ENCODE results near the gene CYB5RL. TPM values are rescaled to one million over a fixed set of nuclear protein-coding genes. Genes with fewer than 3 reads are reported as not detected.

CYB5RL gene
- total and polyA plus RNA-seq, 2 donors from 2014 or later: 3.9 to 8.1 TPM

DNA sequence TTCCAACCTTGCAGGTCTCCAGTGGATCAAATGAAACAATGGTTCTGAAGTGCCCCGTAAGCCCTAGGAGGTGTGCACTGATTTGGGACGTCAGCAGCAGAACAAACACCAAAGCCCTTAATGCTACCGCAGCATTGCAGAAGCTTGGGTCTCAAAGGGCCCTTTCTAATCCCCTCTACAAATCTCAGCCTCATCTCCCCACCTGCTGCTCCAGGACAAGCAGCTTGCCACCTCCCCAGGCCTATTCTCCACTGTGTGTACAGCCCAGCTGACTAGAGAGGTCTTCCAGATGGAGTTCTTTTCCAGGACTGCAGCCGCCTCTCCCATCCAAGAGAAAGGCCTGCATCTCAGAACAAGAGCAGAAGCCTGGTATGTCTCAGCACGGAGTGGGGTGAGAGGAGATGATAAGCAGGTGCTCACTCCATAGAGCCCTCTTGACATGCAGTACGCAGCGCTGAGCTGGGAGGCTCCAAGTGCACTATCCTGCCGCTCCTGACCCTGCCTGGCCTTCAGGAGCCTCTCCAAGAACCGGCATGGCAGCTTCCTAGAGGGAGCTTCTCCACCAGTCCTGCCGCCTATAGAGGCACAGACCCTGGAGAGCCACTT is 46.4 kb upstream of the CYB5RL start:
- no peak for FAIRE-seq
- intact Hi-C loops (cut with DNase I): no loop called here
- no peaks in the 10 kb centered on the region for H3K4me1 ChIP-seq (ENCODE audit: control insufficient read depth in 2 of 3, insufficient read depth in 2 of 3, low read depth in 1 of 3, low read length in 3 of 3)
- no peaks in the 10 kb centered on the region for H3K9me3 ChIP-seq (ENCODE audit: control insufficient read depth in 2 of 3, insufficient read depth in 1 of 3, low read length in 3 of 3)
- DNase-seq: no peak
- peaks cover 0 to 20% (median 12%) of the 10 kb centered on the region in 3 donors for H3K36me3 ChIP-seq (ENCODE audit: control insufficient read depth in 2 of 3, insufficient read depth in 3 of 3, low read length in 3 of 3)
- no peak overlapping the region for H3K9ac ChIP-seq (ENCODE audit: low read length in 3 of 3)
- no peak overlapping the region for H3K27ac ChIP-seq (ENCODE audit: low read depth in 2 of 2, low read length in 2 of 2)
- no peaks in the 10 kb centered on the region for H3K27me3 ChIP-seq (ENCODE audit: control insufficient read depth, insufficient read depth, low read length)
- TF ChIP-seq, protein P1, sequence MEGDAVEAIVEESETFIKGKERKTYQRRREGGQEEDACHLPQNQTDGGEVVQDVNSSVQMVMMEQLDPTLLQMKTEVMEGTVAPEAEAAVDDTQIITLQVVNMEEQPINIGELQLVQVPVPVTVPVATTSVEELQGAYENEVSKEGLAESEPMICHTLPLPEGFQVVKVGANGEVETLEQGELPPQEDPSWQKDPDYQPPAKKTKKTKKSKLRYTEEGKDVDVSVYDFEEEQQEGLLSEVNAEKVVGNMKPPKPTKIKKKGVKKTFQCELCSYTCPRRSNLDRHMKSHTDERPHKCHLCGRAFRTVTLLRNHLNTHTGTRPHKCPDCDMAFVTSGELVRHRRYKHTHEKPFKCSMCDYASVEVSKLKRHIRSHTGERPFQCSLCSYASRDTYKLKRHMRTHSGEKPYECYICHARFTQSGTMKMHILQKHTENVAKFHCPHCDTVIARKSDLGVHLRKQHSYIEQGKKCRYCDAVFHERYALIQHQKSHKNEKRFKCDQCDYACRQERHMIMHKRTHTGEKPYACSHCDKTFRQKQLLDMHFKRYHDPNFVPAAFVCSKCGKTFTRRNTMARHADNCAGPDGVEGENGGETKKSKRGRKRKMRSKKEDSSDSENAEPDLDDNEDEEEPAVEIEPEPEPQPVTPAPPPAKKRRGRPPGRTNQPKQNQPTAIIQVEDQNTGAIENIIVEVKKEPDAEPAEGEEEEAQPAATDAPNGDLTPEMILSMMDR (IDR thresholded peaks at IDR 0.05; ENCODE audit: borderline replicate concordance, extremely low read depth, insufficient read depth): no peak
- no peak overlapping the region for H3K4me3 ChIP-seq (ENCODE audit: low read length in 3 of 3)

DNA sequence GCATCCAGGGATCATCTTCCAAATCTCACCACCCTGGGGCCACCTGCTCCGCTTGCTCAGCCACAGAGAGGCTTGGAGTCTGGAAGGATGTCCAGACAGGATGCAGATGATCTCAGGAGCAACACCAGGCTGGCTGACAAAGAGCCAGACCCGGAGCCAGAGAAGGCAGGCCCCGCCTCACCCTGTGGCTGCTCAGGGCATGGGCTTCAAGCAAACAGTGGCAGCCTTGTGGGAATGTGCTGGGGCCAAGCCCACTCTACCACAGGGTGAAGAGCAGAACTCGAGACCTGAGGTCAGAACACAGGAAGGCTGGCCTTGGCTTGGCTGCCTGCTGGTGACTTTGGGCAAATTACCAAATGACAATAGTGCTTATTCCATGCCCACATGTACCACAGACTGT is 45.7 kb upstream of the CYB5RL start:
- Histone ChIP-seq H3K36me3 (ENCODE audit: control insufficient read depth in 2 of 3, insufficient read depth in 3 of 3, low read length in 3 of 3) (peaks cover 0 to 21% (median 12%) of the 10 kb centered on the region in 3 donors), H3K27me3 (ENCODE audit: control insufficient read depth, insufficient read depth, low read length) (no peaks in the 10 kb centered on the region), H3K4me1 (ENCODE audit: control insufficient read depth in 2 of 3, insufficient read depth in 2 of 3, low read depth in 1 of 3, low read length in 3 of 3) (no peaks in the 10 kb centered on the region), H3K27ac (ENCODE audit: low read depth in 2 of 2, low read length in 2 of 2) (no peak overlapping the region), H3K9me3 (ENCODE audit: control insufficient read depth in 2 of 3, insufficient read depth in 1 of 3, low read length in 3 of 3) (no peaks in the 10 kb centered on the region), H3K4me3 (ENCODE audit: low read length in 3 of 3) (no peak overlapping the region), H3K9ac (ENCODE audit: low read length in 3 of 3) (no peak overlapping the region)
- DNase-seq: peak in 1 of 5 donors; percentile 61
- intact Hi-C loops (cut with DNase I): no loop called here
- FAIRE-seq: no peak
- TF ChIP-seq, protein P1 (IDR thresholded peaks at IDR 0.05; ENCODE audit: borderline replicate concordance, extremely low read depth, insufficient read depth): no peak

DNA sequence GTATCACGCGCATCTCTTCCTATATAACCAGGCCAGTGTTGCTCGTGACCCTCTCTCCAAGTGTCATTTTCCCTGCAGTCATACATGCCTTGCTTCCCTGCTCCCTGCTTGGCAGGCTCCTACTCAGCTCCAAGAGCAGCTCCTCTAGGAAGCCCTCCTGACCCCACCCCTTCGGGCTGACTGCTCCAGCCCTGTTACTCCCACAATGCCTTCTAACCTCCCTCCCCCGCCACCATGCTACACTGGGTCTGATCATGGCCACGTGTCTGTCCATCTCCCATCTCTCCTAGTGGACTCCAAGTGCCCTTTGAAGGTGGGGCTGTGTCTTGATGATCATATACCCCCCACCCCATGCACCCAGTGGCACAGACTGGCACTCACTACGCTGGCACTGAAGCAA is 44.8 kb upstream of the CYB5RL start:
- intact Hi-C loops (cut with DNase I): no loop called here
- Histone ChIP-seq H3K9ac (ENCODE audit: low read length in 3 of 3) (no peak overlapping the region), H3K36me3 (ENCODE audit: control insufficient read depth in 2 of 3, insufficient read depth in 3 of 3, low read length in 3 of 3) (peaks cover 0 to 23% (median 12%) of the 10 kb centered on the region in 3 donors), H3K4me3 (ENCODE audit: low read length in 3 of 3) (no peak overlapping the region), H3K4me1 (ENCODE audit: control insufficient read depth in 2 of 3, insufficient read depth in 2 of 3, low read depth in 1 of 3, low read length in 3 of 3) (no peaks in the 10 kb centered on the region), H3K27me3 (ENCODE audit: control insufficient read depth, insufficient read depth, low read length) (no peaks in the 10 kb centered on the region), H3K9me3 (ENCODE audit: control insufficient read depth in 2 of 3, insufficient read depth in 1 of 3, low read length in 3 of 3) (no peaks in the 10 kb centered on the region), H3K27ac (ENCODE audit: low read depth in 2 of 2, low read length in 2 of 2) (no peak overlapping the region)
- FAIRE-seq (no peak), DNase-seq (no peak)
- TF ChIP-seq, protein P1 (IDR thresholded peaks at IDR 0.05; ENCODE audit: borderline replicate concordance, extremely low read depth, insufficient read depth): no peak

DNA sequence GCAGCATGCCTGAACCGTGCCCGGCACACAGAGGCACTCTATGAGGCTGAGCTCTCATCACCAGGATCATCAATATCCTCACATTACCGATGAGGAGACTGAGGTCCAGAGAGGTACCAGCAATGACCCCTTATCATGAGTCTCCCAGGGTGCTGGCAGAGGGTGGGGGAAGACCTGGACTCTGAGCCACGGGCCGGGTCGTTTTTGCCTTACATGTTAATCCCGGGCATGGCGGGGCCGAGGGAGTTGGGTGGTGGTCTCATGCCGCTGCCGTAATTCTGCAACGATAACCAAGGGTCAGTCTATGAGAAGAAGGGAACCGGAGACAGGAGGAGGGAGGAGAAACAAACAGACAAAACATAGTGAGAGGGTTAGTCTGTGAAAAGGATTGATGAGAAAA is 43.2 kb upstream of the CYB5RL start:
- TF ChIP-seq, protein P1 (IDR thresholded peaks at IDR 0.05; ENCODE audit: borderline replicate concordance, extremely low read depth, insufficient read depth): no peak
- Histone ChIP-seq H3K4me3 (ENCODE audit: low read length in 3 of 3) (no peak overlapping the region), H3K36me3 (ENCODE audit: control insufficient read depth in 2 of 3, insufficient read depth in 3 of 3, low read length in 3 of 3) (peaks cover 0 to 23% (median 9%) of the 10 kb centered on the region in 3 donors), H3K27me3 (ENCODE audit: control insufficient read depth, insufficient read depth, low read length) (no peaks in the 10 kb centered on the region), H3K9me3 (ENCODE audit: control insufficient read depth in 2 of 3, insufficient read depth in 1 of 3, low read length in 3 of 3) (no peaks in the 10 kb centered on the region), H3K9ac (ENCODE audit: low read length in 3 of 3) (no peak overlapping the region), H3K27ac (ENCODE audit: low read depth in 2 of 2, low read length in 2 of 2) (no peak overlapping the region), H3K4me1 (ENCODE audit: control insufficient read depth in 2 of 3, insufficient read depth in 2 of 3, low read depth in 1 of 3, low read length in 3 of 3) (no peaks in the 10 kb centered on the region)
- intact Hi-C loops (cut with DNase I): no loop called here
- FAIRE-seq (no peak), DNase-seq (peak in 1 of 5 donors; percentile 52)

Measured in kidney (tissue), 14 donors.